HG03159 (cell line): ENCODE results near the gene PHF20.
"Not testable (repeated sequence)": the region's sequence is repeated elsewhere in the genome, so short reads cannot be mapped to it uniquely, and the experiment has no call there.

Experiments
- ATAC-seq: cut with Tn5 transposase; IDR thresholded peaks from one replicate; pipeline ENCODE4 v1.9.1; 2021; ENCODE audit warnings: mild to moderate bottlenecking, moderate library complexity; ENCODE audit not compliant: unreplicated experiment

PHF20 gene

GRCh38 chr20:35774391-35774790, 2.6 kb downstream of the PHF20 start:
- ATAC-seq = no peak

- ATAC-seq = no peak
Observed at GRCh38 chr20:35776513-35777101, 4.8 kb downstream of the PHF20 start.

- ATAC-seq = not testable (repeated sequence)
Observed at GRCh38 chr20:35783811-35784210, 12.0 kb downstream of the PHF20 start.

GRCh38 chr20:35785541-35785940, 13.7 kb downstream of the PHF20 start:
- not testable (repeated sequence) for ATAC-seq

GRCh38 chr20:35788796-35789195, 17.0 kb downstream of the PHF20 start:
- no peak for ATAC-seq

GRCh38 chr20:35791097-35791496, 19.3 kb downstream of the PHF20 start:
- ATAC-seq = no peak

- no peak for ATAC-seq
Observed at GRCh38 chr20:35791821-35792220, 20.0 kb downstream of the PHF20 start.

GRCh38 chr20:35792740-35793139, 20.9 kb downstream of the PHF20 start:
- no peak for ATAC-seq

GRCh38 chr20:35796571-35796970, 24.8 kb downstream of the PHF20 start:
- no peak for ATAC-seq

GRCh38 chr20:35801865-35802264, 30.1 kb downstream of the PHF20 start:
- ATAC-seq = no peak

GRCh38 chr20:35806075-35806474, 34.3 kb downstream of the PHF20 start:
- ATAC-seq = no peak

GRCh38 chr20:35807877-35808276, 36.1 kb downstream of the PHF20 start:
- ATAC-seq = no peak

GRCh38 chr20:35820715-35821114, 48.9 kb downstream of the PHF20 start:
- ATAC-seq = no peak

- ATAC-seq = no peak
Observed at GRCh38 chr20:35821807-35822242, 50.0 kb downstream of the PHF20 start.

- ATAC-seq = no peak
Observed at GRCh38 chr20:35823147-35823546, 51.3 kb downstream of the PHF20 start.

- ATAC-seq = no peak
Observed at GRCh38 chr20:35823937-35824336, 52.1 kb downstream of the PHF20 start.

- ATAC-seq = no peak
Observed at GRCh38 chr20:35826397-35826998, 54.7 kb downstream of the PHF20 start.

- no peak for ATAC-seq
Observed at GRCh38 chr20:35828434-35828833, 56.6 kb downstream of the PHF20 start.

- ATAC-seq = no peak
Observed at GRCh38 chr20:35828916-35829315, 57.1 kb downstream of the PHF20 start.

GRCh38 chr20:35830264-35830663, 58.4 kb downstream of the PHF20 start:
- ATAC-seq = no peak

GRCh38 chr20:35831029-35831428, 59.2 kb downstream of the PHF20 start:
- ATAC-seq = no peak

- no peak for ATAC-seq
Observed at GRCh38 chr20:35831971-35832370, 60.2 kb downstream of the PHF20 start.

- no peak for ATAC-seq
Observed at GRCh38 chr20:35833241-35833640, 61.4 kb downstream of the PHF20 start.
